Medulla oblongata (tissue), 1 donor: ENCODE data around the gene SESN1.

Experiments
- DNase-seq: peaks from one replicate; pipeline ENCODE4 v3.0.0-alpha.2; 2015; ENCODE audit errors: extremely low spot score

The SESN1 gene

GRCh38 chr6:109060571-109060970 lies 34.1 kb downstream of the SESN1 start:
- no peak for DNase-seq

DNA sequence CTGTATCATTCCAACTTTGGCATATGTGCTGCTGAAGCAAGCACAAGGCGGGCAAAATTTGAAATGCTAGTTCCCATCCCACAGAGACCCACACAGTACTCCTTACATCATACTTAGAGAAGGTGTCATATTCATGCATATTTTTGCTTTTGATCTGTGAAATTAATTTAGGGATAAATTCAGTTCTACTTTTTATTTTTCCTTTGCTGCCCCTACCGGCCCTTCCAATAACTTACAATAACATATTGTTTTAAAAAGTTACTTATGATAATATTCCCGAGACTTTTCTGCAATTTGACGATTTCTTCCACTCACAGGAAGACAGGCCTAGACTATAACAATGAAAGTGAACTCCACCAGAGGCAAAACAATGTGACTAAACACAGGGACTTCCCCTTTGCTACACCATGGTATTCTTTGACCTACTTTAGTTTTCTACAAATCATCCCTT lies 35.0 kb downstream of the SESN1 start:
- DNase-seq = peak; percentile 66

- no peak for DNase-seq
Measured at GRCh38 chr6:109059153-109059552, 35.5 kb downstream of the SESN1 start.

- no peak for DNase-seq
Measured at GRCh38 chr6:109058620-109059019, 36.0 kb downstream of the SESN1 start.

DNA sequence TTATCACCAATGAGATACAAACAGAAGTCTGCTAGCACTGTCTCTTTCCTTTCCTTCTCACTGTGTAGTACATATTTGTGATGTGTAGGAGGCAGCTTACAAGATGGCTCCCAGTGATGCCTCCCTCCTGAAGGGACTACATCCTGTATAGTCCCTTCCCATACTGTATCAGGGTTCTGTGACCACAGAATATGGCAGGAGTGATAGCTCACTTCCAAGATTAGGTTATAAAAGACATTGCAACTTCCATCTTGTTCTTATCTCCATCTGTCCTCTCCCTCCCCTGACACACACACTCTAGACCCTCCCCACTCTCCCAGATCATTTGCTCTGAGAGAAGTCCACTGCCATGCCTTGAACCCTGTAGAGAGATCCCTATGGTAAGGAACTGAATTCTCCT lies 38.0 kb downstream of the SESN1 start:
- DNase-seq = no peak

DNA sequence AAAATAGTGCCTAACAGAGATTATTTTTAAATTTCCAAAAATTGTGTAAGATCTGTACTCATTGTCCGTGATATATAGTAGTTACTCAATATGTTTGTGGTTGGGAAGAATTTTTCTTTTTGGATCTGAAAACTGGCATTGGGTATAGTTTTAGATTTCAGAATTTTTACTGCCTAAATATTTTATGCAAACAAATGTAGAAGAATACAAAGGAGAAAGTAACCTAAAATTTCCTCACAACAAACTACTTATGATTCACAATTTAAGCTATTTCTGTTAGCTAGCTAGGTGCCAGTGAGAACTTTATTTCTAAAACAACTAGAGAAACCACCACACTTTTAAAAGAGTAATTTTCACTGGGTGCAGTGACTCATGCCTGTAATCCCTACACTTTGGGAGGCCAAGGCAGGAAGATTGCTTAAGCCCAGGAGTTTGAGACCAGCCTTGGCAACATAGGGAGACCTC lies 38.8 kb downstream of the SESN1 start:
- no peak for DNase-seq

- DNase-seq = no peak
Measured at GRCh38 chr6:109053336-109053735, 41.3 kb downstream of the SESN1 start.

DNA sequence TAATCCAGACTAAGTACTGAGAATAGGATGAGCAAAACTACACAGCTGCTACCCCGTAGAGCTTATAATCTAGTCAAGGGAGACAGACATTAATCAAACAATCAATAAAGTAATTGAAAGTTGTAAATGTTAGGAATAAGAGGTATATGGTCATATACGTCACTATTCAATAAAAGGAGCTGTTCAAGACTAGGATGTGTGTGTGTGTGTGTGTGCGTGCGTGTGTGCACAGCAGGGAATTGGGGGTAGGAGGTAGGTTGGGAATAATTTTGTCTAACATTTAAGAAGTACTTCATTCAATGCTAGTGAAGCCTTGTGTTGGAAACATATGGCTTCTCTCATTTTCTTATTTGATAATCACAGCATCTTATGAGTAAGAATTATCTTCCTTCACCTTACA lies 41.8 kb downstream of the SESN1 start:
- DNase-seq = no peak

DNA sequence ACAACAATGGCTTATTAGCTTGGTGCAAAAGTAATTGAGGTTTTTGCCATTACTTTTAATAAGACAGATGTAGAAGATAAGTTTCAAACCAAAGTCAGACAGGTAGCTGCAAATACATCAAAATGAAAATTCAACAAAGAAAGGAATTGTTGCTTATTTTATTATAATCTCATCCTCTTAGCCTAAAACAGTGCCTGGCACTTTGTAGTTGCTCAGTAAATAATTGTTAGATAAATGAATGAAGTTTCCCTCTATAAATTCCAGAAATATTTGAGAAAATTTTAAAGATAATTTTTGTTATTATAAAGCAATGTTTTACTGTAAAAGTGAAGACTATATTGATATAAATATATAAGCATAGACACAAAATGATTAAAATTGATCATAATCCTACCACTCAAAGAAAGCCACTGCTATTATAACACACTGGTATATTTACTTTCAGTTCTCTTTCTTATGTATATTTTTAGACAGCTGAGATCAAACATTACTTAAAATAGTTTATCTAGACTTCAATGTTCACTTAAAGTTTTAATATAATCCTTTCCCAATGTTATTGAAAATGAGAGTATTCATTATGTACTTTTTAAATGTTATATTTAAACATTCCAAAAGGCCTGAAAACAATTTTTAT lies 42.5 kb downstream of the SESN1 start:
- no peak for DNase-seq

DNA sequence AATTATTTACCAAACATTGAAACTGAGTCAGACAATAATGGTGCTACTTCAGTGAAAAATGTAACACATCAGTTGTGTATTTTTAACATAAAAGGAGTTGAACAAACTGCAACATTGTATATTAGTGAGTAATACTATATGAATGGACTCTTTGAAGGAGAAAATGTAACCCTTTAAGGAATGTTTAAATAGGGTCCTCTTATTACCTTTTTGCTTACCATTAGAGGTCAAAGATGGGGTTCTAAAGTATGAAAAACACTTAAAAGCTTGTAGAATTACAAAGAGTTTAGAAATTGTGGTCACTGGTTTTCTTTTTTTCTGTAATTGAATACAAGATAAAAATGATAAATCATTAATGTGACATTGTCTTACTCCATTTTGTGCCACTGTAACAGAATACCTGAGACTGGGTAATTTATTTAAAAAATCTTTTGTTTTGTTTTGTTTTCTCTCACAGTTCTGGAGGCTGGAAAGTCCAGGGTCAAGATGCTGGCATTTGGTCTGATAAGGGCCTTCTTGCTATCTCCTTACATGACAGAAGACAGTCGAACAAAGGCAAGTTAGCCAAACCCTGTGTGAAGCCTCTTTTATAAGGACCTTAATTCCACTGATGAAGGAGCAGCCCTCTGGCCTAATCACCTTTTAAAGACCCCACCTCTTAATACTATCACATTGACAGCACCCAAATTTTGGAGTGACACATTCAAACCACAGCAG lies 43.2 kb downstream of the SESN1 start:
- DNase-seq = no peak

GRCh38 chr6:109050447-109051102 lies 44.1 kb downstream of the SESN1 start:
- DNase-seq = no peak

- DNase-seq = peak; percentile 79
Measured at GRCh38 chr6:109050012-109050411, 44.6 kb downstream of the SESN1 start.

DNA sequence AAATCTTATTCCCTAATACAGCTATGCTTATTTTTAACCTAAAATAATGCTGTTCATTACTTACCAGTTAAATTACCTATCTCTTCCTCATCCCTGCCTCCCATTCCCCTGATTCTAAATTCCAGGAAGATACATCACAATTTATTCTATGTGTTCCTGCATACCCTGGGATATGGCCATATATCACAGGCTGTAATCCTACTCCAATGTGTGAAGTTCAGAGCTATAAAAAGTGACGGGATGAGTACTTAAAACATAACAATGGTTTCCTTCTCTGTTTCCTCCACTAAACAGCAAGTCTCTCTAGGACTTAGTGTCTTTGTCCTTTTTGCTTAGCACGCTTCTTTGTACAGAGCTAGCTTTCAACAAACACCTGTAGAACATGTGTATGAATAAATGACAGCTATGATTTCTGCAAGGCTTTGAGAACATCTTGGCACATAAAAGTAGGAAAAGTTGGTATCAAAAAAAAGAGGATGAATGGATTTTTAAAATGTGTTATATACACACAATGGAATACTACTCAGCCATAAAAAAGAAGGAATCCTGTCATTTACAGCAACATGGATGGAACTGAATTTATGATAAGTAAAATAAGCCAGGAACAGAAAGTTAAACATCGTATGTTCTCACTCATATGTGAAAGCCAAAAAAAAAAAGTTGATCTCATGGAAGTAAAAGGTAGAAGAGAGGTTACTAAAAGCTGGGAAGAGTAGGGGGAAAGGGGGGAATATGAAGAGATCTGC lies 45.8 kb downstream of the SESN1 start:
- DNase-seq = no peak

GRCh38 chr6:109048176-109048575 lies 46.5 kb downstream of the SESN1 start:
- no peak for DNase-seq

DNA sequence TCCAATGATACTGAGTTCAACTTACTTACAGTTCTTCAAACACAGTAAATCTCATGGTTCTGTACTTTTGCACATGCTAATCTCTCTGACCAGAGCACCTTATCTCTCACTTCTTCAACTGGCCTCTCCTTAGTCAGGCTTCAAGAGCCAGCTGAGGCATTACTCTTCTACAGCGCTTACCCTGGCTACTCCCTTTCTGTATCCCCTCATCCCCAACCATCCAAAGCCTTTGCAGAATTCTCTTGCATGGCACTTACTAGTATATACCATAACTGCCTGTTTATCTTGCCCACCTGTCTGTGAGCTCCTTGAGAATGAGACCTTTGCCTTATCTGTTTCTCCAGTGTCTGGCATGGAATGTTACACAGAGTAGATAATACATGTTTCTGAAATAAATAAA lies 49.2 kb downstream of the SESN1 start:
- DNase-seq = no peak

DNA sequence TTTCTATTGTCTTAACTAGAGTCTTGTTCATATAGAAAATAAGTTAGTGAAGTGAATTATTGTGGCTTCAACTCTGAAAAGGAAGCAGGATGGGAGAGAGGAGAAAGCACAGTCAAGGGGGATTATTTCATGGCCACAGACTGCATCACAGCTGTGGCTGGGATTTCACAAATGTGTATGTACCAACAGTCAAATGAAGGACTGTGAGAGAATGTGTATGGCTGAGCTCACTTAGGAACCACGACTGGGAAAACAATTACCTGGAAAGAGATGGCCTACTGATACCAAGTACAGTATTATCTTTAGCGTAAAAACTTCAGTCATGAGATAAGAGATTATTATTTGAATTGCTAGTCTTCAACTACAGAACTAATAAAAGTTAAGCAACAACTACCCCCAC lies 54.9 kb downstream of the SESN1 start:
- DNase-seq = no peak

GRCh38 chr6:109038837-109039398 lies 55.7 kb downstream of the SESN1 start:
- no peak for DNase-seq

GRCh38 chr6:109036574-109037294 lies 57.9 kb downstream of the SESN1 start:
- no peak for DNase-seq

- no peak for DNase-seq
Measured at GRCh38 chr6:109034526-109034925, 60.1 kb downstream of the SESN1 start.

DNA sequence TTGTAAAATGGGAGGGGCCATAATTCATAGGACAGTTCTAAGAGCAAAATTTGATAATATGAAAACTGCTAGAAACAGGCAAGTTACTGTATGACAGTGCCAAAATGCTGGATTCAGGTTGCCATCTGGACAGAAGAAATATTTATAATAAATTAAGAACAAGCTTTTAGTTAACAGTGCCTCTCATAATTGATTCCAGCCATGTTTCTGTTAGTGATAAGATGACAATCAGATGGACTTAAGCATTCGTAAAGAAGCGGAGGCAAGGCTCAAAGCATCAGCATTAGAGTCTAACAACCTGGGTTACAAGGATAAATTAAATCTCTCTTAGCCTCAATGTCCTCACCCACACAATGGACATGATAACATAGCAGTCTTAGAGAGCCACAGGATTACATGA lies 61.0 kb downstream of the SESN1 start:
- DNase-seq = no peak

DNA sequence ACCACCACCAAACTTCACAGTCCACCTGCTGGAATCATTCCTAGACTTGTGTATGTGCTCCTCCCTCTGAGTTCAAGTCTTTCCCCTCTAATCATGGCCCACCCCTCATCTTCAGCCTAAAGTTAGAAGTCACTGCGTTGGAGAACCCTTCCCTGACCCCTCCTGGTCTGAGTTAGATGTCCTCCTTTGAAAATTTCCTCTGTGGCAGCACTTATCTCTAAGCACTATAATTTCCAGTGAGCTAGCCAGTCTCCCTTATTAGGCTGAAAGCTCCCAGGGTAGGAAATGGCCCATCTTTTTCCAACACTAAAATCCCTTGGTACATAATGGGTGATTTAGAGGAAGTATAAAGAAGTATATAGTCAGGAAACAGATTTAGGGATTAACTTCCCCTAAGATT lies 63.2 kb downstream of the SESN1 start:
- no peak for DNase-seq
